Calu3 (cell line): ENCODE data around the gene PRKRIP1. TPM values are rescaled to one million over a fixed set of nuclear protein-coding genes. Genes with fewer than 3 reads are reported as not detected.

ENCODE experiments used
- BruUV-seq: library from RNA; stranded (reverse); fragments of 400-500 nt; replicated peaks from 2 replicates; lab custom pipeline; 2021; lab: Mats Ljungman, UMichigan
- CTCF ChIA-PET: fragments of 300-600 bp; sonication (Branson Sonifier 250); formaldehyde crosslinking; loops from one replicate; lab custom pipeline; 2022; ENCODE audit warnings: antibody characterized with exemption; lab: Charles Lee
- DNase-seq: peaks from one replicate; pipeline ENCODE4 v3.0.0; 2022
- H3K27ac Mint-ChIP-seq: one replicate; pipeline ENCODE4 v1.8.0; 2022; ENCODE audit warnings: mixed read lengths; ENCODE audit not compliant: unreplicated experiment
- H3K27me3 Mint-ChIP-seq: one replicate; pipeline ENCODE4 v1.8.0; 2022; ENCODE audit warnings: mixed read lengths; ENCODE audit not compliant: unreplicated experiment
- H3K36me3 Mint-ChIP-seq: one replicate; pipeline ENCODE4 v1.8.0; 2022; ENCODE audit warnings: mild to moderate bottlenecking, moderate library complexity, mixed read lengths; ENCODE audit not compliant: insufficient read depth, unreplicated experiment
- H3K4me1 Mint-ChIP-seq: one replicate; pipeline ENCODE4 v1.8.0; 2022; ENCODE audit warnings: mild to moderate bottlenecking, low read depth, mixed read lengths; ENCODE audit not compliant: unreplicated experiment
- H3K4me3 Mint-ChIP-seq: one replicate; pipeline ENCODE4 v1.8.0; 2022; ENCODE audit warnings: mild to moderate bottlenecking, low read depth, moderate library complexity, mixed read lengths; ENCODE audit not compliant: unreplicated experiment
- H3K9me3 Mint-ChIP-seq: one replicate; pipeline ENCODE4 v1.8.0; 2022; ENCODE audit warnings: low read depth, mixed read lengths; ENCODE audit not compliant: unreplicated experiment
- CTCF ChIP-seq: fragments of 200-600 bp; IDR thresholded peaks from one replicate; pipeline ENCODE4 v1.8.0; 2022; ENCODE audit warnings: antibody characterized with exemption; ENCODE audit not compliant: unreplicated experiment
- intact Hi-C: fragments of 100-400 bp; cut with micrococcal nuclease; formaldehyde crosslinking; loops from one replicate; pipeline ENCODE4 v1.10.0; 2022; ENCODE audit not compliant: unreplicated experiment
- total RNA-seq: library from RNA; stranded (reverse); gene quantifications from 2 replicates; pipeline ENCODE4 v1.2.3, GENCODE V29; 2022

Gene PRKRIP1
- total RNA-seq, 1 experiment from 2014 or later: 20.2 TPM

- TSS peak; percentile 65 for BruUV-seq
- Mint-ChIP-seq H3K4me1 (peaks cover 22% of the 10 kb centered on the region), H3K27me3 (no peaks in the 10 kb centered on the region), H3K27ac (peak overlapping the region; percentile 81), H3K9me3 (no peaks in the 10 kb centered on the region), H3K4me3 (peak overlapping the region; percentile 79), H3K36me3 (peaks cover 53% of the 10 kb centered on the region)
- TF ChIP-seq CTCF: no peak
- DNase-seq: no peak
- CTCF ChIA-PET: no interaction called here
- intact Hi-C loops: no loop called here
Observed at GRCh38 chr7:102396710-102397019, 502 bp downstream of the PRKRIP1 start.

- intact Hi-C loops: no loop called here
- no peaks in the 10 kb centered on the region for H3K27me3 Mint-ChIP-seq
- TF ChIP-seq CTCF: no peak
- BruUV-seq: no TSS peak
- DNase-seq: no peak
- no peak overlapping the region for H3K4me3 Mint-ChIP-seq
- H3K4me1 Mint-ChIP-seq: peaks cover 9% of the 10 kb centered on the region
- no peak overlapping the region for H3K27ac Mint-ChIP-seq
- H3K36me3 Mint-ChIP-seq: peaks cover 53% of the 10 kb centered on the region
- no peaks in the 10 kb centered on the region for H3K9me3 Mint-ChIP-seq
- CTCF ChIA-PET: interaction anchor here (0.5 kb wide), 1 partner anchor 32 kb away, joined by 3 read pairs; no protein-coding TSS in a partner anchor
Observed at GRCh38 chr7:102398543-102398942, 2.4 kb downstream of the PRKRIP1 start.

- H3K27me3 Mint-ChIP-seq: no peaks in the 10 kb centered on the region
- no peak overlapping the region for H3K27ac Mint-ChIP-seq
- no peak for DNase-seq
- no peaks in the 10 kb centered on the region for H3K4me1 Mint-ChIP-seq
- TF ChIP-seq CTCF: no peak
- H3K9me3 Mint-ChIP-seq: no peaks in the 10 kb centered on the region
- H3K4me3 Mint-ChIP-seq: no peak overlapping the region
- H3K36me3 Mint-ChIP-seq: peaks cover 51% of the 10 kb centered on the region
- BruUV-seq: no TSS peak
- intact Hi-C loops: no loop called here
- CTCF ChIA-PET: no interaction called here
Observed at GRCh38 chr7:102400360-102400759, 4.2 kb downstream of the PRKRIP1 start.

GRCh38 chr7:102403563-102403962 lies 7.4 kb downstream of the PRKRIP1 start:
- no peak for DNase-seq
- Mint-ChIP-seq H3K9me3 (no peaks in the 10 kb centered on the region), H3K36me3 (peaks cover 34% of the 10 kb centered on the region), H3K4me1 (no peaks in the 10 kb centered on the region), H3K27me3 (no peaks in the 10 kb centered on the region), H3K4me3 (no peak overlapping the region), H3K27ac (no peak overlapping the region)
- CTCF ChIA-PET: no interaction called here
- intact Hi-C loops: no loop called here
- BruUV-seq: no TSS peak
- no peak for TF ChIP-seq CTCF
